Activated CD8-positive, alpha-beta memory T cell treated with anti-CD3 and anti-CD28 coated beads for 36 hours (primary cell): ENCODE measurements around the gene MCMBP. TPM values are rescaled to one million over a fixed set of nuclear protein-coding genes. Genes with fewer than 3 reads are reported as not detected.

Experiments
- CTCF ChIA-PET: fragments of 350-600 bp; sonication (Branson Sonifier 250); formaldehyde crosslinking; loops from one replicate; lab custom pipeline; 2021; ENCODE audit warnings: antibody characterized with exemption; lab: Charles Lee
- POLR2A ChIA-PET: fragments of 350-600 bp; sonication (Branson Sonifier 250); formaldehyde crosslinking; loops from one replicate; lab custom pipeline; 2021; ENCODE audit warnings: antibody characterized with exemption; lab: Charles Lee
- total RNA-seq, 2 experiments: library from RNA; stranded (reverse); gene quantifications; one replicate each; pipeline ENCODE4 v1.2.3, GENCODE V29; 2021

MCMBP gene
- total RNA-seq, 2 experiments from 2014 or later = 129 to 131 TPM

DNA sequence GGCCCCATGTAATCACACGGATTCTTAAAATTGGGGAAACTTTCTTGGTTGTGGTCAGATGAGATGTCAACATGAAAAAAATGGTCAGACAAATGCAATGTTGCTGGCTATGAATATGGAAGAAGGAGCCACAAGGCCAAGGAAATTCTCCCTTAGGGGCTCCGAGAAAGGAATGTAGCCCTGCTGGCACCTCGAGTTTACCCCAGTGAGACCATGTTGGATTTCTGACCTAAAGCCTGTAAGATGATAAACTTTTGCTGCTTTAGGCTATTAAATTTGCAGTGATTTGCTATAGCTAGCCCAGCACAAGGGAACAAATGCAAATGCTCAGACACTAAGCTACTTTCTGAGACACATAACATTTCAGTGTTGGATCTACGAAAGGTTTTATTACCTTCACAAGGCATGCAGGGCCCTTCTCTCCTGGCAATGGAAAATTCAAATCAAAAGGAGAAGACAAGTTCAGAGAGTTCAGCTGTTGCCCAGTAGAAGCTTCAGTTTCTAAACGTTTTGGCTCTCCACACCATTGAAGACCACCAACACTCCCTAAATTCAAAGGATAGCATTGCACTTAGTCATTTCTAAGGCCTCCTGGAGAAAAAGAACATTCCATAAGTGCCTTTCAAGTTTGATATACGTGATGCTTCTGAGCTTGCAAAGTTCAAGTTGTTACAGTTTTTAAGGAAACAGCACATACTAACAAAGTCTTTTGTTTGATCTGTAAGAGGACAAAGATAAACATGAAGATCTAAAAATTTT lies 23.4 kb downstream of the MCMBP start:
- CTCF ChIA-PET = no interaction called here
- POLR2A ChIA-PET = no interaction called here

DNA sequence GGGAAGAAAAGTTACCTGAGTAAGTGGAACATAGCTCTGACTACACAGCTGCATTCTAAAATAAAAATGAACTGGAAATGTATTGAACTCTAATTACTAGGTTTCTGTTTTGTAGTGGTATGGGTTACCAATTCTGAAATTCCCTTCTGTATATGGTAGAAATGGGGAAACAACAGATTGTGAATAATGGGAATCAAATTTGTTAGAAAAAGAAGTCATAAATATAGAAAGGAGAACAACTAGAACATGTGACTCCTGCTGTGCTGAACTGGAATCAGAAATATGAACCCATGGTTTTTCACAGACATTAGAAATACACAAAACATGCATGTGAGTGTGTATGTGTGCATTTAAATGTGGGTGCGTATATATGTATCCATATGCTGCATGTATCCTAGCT lies 27.0 kb downstream of the MCMBP start:
- CTCF ChIA-PET = no interaction called here
- POLR2A ChIA-PET = no interaction called here

DNA sequence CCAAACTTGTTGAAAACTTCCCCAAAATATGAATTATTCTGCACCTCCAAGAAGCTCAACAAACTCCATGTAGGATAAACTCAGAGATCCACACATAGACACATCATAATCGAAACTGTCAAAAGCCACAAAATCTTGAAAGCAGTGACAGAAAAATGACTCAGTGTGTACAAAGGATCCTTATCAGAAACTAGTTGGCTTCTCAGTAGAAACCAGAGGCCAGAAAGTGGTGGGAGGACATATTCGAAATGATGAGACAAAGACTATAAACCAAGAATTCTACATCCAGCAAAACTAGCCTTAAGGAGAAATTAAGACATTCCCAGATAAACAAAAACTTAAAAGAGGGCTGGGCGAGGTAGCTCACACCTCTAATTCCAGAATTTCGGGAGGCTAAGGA lies 38.5 kb downstream of the MCMBP start:
- ChIA-PET CTCF (interaction anchor here (0.6 kb wide), 1 partner anchor 28 kb away, joined by 3 read pairs; no protein-coding TSS in a partner anchor), POLR2A (no interaction called here)

DNA sequence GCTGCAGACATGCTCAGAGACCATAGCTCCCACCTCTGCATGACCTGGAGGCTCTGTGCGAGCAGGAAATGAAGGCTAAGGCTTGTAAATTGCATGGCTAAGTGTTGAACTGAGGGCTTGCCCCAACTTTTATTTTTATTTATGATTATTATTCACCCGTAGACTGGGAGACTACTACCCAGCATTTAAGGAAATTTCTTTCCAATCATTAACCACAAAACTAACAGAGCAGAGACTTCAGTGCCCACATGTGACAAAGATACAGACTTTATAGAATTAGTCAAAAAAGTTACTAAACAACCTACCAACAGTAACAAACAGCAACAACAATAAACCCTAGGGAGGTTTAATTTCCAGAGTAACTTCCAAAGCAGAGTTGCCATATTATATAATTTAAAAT lies 39.7 kb downstream of the MCMBP start:
- CTCF ChIA-PET = no interaction called here
- POLR2A ChIA-PET = no interaction called here

DNA sequence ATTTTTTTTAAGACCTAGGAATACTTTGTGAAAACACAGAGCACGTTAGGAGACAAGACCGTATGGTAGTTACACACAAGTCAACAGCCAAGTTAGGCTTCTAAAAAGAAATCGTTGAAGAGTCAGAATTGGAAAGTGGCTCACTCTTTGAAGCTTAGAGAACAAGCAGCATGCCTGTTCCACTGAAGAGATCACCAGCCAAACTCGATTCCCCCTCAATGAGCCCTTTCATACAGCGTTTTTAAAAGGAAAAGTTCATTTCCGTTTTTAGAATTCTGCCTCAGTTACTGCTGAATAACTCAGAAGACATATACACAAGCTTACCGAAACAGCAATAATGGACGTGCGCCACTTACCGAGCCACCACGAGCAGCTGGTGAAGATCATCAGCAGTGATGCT lies 41.0 kb downstream of the MCMBP start:
- ChIA-PET CTCF (no interaction called here), POLR2A (no interaction called here)

DNA sequence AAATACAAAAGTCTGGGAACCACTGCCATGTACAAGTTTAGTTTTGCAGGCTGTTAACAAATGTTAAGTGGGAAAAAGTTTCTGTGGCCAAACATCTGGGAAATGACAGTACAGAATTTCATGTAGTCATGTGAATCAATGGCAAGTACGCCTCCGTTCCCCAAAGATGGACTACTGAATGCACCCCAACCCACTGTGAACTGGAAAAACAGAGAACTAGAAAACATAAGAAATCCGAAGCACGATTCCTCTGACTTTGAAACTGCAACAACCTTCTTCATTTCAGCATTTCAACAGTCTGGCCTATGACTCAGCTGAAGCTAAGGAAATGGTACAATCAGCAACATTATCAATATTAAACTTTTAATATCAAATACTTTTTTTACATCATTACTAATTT lies 41.8 kb downstream of the MCMBP start:
- ChIA-PET POLR2A (no interaction called here), CTCF (no interaction called here)

DNA sequence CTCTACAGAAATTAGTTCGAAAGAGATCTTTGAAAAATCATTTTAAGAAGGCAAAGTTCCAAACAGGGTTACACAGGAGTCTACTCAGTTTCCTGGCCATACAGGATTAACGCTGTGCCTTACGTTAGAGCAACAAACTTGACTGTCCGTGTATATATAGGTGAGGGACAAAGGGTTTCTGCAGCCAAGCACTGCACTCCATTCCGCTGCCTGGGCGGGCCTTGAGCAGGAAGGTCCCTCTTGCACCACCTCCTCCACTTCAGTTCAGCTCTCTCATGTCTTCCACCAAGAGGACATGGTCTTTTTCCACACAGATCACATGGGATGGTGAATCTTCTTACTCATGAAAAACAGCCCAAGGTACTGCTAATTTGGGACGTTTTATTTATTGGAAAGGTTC lies 43.2 kb downstream of the MCMBP start:
- CTCF ChIA-PET = interaction anchor here (0.7 kb wide), 1 partner anchor 53 kb away, joined by 3 read pairs; no protein-coding TSS in a partner anchor
- POLR2A ChIA-PET = no interaction called here

DNA sequence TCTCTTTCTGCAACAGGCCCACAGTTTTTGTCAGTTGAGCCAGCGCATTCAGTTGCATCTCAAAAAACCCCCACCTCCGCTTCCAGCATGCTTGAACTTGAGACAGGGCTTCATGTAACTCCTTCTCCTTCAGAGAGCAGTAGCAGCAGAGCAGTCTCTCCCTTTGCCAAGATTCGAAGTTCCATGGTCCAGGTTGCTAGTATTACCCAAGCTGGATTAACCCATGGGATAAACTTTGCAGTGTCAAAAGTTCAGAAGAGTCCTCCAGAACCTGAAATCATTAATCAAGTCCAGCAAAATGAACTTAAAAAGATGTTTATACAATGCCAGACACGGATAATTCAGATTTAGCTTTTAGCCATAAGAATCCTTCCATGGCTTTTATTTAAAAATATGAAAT lies 45.2 kb downstream of the MCMBP start:
- ChIA-PET CTCF (no interaction called here), POLR2A (no interaction called here)

DNA sequence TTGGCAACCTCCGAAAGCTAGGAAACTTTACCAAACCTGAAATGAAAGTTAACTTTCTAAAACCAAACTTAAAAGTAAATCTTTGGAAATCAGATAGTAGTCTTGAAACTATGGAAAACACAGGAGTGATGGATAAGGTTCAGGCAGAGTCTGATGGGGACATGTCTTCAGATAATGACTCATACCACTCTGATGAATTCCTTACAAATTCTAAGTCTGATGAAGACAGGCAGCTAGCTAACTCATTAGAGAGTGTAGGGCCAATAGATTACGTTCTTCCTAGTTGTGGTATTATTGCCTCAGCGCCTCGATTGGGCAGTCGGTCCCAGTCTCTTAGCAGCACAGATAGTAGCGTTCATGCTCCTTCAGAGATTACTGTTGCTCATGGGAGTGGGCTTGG lies 45.9 kb downstream of the MCMBP start:
- CTCF ChIA-PET = no interaction called here
- POLR2A ChIA-PET = no interaction called here

DNA sequence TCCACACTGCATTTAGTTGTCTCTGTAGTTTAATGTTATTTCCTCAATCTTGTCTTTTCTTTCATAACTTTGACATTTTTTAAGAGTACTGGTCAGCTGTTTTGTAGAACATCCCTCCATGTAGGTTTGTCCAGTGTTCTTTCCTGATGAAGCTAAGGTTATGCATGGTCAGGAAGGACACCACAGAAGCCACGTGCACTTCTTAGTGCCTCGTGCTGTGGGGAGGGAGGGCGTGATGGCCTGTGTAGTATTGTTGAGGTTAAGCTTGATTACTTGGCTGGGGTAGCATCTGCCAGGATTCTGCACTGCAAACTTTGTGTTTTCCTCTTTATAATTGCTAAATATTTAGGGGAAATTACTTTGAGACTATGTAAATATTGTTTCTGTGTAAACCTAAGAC lies 48.3 kb downstream of the MCMBP start:
- POLR2A ChIA-PET = no interaction called here
- CTCF ChIA-PET = no interaction called here

DNA sequence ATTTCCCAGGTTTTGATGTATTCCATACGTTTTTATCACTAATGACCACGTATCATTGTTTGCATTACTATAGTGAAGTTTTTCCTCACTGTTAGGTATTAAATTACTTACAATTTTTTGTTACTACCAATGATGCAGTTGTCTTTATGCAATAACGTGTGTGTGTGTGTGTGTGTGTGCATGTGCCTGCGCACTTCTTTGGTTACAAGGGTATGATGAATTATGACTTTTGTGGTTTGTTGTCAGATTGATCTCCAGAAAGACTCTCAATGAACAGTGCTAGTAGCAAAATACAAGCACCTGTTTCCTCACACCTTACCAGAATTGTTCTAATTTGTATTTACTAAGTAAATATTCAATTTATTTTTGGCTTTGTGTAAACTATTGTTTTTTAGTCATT lies 51.5 kb downstream of the MCMBP start:
- CTCF ChIA-PET = no interaction called here

DNA sequence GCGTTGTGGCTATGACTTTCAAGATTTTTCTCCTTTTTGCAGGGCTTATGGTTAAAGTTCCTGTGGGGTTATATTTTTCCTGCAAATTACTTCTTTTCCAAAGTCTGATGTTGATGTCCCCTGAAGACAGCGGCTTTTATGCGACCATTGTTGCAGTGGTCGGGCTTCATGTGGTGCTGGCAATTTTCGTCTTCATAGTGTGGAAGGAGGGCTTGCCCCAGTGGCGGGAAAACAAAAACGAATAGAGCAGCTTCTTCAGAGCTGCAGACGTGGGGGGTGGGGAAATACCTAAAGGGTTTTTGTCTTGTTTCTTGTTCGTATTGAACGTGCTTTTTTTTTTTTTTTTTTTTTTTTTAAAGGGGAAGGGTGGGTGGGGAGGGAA lies 53.8 kb downstream of the MCMBP start:
- ChIA-PET POLR2A (no interaction called here), CTCF (interaction anchor here (0.5 kb wide), 1 partner anchor 32 kb away, joined by 3 read pairs; no protein-coding TSS in a partner anchor)

More for the DNA sequence above, 51.5 kb downstream of the MCMBP start:
- POLR2A ChIA-PET = no interaction called here

DNA sequence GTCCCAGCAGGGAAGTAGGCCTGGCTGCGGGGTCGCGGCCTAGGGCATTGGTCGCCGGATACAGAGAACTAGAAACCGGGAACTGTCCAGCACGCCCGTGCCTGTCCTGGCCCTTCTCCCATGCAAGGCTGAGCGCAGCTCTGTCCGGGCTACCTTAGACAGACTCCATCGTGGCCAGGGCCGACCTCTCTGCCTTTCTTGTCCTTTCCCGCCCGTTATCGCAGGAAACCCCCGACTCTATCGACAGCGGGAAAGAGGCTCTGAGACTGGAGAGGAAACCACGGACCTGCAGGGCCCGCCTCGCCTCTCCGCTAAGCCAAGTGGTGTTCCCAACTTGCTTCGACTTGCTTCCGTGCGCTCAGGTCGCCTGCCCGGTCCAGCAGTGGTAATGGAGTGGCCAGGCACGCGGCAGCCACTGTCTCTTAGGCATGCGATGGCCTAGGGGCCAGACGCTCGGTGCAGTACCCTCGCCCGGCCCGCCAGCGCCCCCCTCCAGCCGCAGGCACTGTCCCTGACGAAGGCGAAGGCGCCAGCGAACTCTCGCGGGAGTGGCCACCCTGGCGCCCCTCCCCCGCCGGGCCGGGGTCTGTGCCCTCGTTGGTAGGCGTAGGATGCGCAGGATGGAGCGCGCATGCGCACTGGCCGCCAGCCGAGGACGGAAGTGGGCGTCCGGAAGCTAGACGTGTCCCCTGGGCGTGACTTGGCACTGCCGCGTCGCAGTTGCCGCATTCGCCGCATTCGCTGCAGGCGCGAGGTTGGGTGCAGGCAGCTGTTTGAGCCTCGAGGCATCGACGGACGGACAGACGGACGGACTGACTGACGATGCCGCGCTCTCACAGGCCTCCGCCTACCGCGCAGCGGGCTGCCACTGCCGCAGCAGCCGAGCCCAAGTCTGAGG lies 54.4 kb downstream of the MCMBP start:
- CTCF ChIA-PET = no interaction called here
- POLR2A ChIA-PET = no interaction called here

DNA sequence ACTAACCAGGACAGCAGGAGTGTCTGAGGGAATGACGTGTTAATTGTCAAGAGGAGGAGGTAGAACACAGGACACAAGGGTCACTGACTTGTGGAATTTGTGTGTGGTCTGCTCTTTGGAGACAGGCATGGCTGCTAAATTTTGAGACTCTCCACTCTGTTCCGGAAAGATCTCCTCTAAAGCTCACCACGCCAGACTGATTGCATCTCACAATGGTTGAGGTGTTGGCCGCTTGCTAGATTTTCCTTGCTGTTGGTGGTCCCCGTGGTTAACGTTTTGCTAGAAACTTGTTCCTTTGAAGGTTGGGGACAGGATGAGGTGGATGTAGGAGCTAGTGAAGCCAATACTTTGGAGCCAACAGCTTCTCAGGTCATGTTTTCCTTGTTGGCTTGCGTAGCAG lies 57.0 kb downstream of the MCMBP start:
- ChIA-PET CTCF (no interaction called here), POLR2A (no interaction called here)

DNA sequence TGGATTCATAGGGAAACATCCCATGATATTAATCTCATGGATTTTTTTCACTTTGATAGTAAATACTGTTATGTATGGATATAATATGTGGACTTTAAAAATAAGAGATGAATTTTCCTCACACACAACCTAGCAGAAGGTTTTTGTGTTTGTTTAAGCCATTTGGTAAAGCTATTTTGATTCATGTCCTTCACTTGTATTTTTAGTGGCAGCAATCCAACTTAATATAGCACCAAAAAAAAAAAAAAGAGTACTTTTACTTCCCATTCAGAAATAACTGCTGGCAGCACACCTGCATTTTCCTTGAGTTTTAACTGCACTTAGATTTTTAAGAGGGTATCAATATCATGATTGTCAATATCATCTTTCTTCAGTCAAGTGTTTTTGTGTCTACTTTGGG lies 60.0 kb downstream of the MCMBP start:
- ChIA-PET POLR2A (no interaction called here), CTCF (no interaction called here)

DNA sequence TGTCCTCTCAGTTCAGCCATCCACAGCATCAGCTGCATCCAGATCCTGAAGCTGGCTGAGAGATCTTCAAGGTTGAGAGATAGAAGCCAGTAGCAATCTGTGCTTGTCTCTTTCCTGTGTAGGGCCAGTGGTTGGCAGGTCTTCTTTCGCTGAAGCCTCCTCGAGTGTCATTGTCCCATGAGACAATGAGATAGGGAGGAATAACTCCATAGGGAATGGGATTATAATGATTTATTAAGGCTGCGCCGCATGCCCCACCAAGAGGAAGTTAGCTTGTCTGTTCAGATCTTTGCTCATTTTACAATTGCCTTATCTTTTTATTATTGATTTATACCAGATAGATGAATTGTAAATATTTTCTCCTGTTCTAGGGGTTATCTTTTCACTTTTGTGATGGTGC lies 61.5 kb downstream of the MCMBP start:
- POLR2A ChIA-PET = no interaction called here
- CTCF ChIA-PET = no interaction called here

DNA sequence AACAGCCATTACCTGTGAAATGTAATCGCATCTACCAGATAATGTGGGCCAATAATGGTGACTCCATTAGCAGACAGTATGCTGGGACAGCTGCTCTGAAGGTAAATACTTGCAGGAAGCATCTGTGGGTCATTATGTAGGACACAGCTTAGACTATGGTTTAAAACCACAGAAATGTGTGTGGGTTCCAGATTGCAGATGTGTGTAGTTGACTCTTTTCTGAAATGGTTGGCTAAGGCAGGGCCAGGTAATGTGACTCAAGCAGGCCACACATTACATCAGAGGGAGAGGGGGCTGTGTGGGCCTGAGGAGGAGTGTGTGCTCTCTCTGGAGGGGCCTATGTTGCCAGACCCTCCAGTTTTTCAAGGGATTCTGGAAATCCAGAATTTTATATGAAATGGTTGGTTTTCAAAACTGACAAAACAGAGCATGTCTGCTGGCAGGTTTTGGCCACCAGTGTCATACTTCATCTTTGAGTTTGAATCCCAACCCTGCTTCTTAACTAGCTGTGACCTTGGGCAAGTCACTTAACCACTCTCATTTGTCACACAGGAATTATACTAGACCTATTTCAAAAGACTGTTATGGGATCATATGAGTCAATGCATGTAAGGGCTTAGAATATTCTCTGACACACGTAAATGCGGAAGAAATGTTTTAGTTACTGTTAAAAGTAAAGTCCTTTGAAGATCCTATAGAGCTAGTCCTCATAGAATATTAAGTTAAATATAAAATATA lies 64.5 kb downstream of the MCMBP start:
- ChIA-PET POLR2A (no interaction called here), CTCF (no interaction called here)

DNA sequence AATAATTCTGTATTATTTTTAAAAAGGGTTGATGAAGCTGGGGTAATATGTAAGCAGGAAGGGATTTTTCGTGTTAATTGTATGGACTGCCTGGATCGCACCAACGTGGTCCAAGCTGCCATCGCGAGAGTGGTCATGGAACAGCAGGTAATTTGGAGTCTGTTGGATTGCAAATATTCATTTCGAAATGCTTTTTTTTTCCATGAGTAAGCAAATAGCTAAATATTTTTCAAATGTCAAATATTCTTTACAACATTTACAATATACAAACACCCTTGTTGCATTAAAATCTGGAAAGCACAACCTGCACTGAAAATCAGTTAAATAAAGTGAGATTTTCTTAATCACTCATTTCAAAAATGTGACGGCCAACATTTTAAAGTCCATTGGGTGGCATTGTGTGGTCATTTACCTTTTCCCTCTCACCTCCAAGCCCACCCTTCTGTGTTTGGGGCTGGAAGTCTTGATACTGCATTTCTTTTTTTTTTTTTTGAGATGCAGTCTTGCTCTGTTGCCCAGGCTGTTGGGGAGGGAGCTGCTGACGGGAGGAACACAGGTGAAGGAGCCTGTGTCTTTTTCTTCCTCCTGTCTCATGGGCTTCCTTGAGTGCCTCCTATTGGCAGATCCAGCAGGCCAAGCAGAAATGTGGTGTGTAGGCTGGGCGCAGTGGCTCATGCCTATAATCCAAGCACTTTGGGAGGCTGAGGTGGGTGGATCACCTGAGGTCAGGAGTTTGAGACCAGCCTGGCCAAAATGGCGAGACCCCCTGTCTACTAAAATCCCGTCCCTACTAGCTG lies 66.1 kb downstream of the MCMBP start:
- CTCF ChIA-PET = interaction anchor here (0.7 kb wide), 1 partner anchor 27 kb away, joined by 3 read pairs; no protein-coding TSS in a partner anchor
- POLR2A ChIA-PET = no interaction called here

DNA sequence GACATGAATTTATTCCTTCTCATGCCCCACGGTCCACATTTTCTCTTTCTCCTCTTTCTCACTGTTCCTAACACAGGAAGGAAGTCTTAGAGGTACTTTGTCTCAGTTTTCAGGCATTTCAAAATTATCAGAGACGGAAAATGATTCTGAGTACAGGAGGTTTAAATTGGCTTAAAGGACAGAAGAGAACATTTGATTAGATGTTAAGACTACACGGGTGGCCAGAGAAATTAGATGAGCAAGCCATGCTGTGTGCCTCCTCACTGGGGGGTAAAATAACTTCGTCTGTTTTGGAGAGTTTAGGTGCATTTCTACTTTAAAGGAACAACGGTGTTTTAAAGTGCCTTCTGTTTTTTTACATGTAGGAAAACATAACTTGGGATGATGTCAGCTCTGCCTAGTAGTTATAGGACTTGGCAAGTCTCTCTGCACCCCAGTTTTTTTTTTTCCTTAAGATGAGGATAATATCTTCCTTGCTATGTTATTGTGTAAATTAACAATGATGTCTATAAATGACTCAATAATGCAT lies 66.9 kb downstream of the MCMBP start:
- POLR2A ChIA-PET = no interaction called here
- CTCF ChIA-PET = no interaction called here
